Measurements from ENCODE around the gene C16orf95.

The C16orf95 gene

GRCh38 chr16:87286839-87287626, 30.2 kb downstream of the C16orf95 start:
- Histone ChIP-seq H3K4me3 (no peak overlapping the region), H3K27ac (no peak overlapping the region)
- DNase-seq (ENCODE audit: low spot score) = no peak
- no peak for TF ChIP-seq CTCF (IDR thresholded peaks at IDR 0.05)

- H3K4me3 ChIP-seq = no peak overlapping the region
- TF ChIP-seq CTCF (IDR thresholded peaks at IDR 0.05) = no peak
- H3K27ac ChIP-seq = no peak overlapping the region
- DNase-seq (ENCODE audit: low spot score) = no peak
These were observed 33.0 kb downstream of the C16orf95 start for GRCh38 chr16:87284183-87284582.

GRCh38 chr16:87279094-87279658, 38.0 kb downstream of the C16orf95 start:
- no peak for TF ChIP-seq CTCF (IDR thresholded peaks at IDR 0.05)
- no peak overlapping the region for H3K4me3 ChIP-seq
- no peak overlapping the region for H3K27ac ChIP-seq
- DNase-seq (ENCODE audit: low spot score) = no peak

- H3K27ac ChIP-seq = no peak overlapping the region
- TF ChIP-seq CTCF (IDR thresholded peaks at IDR 0.05) = peak; percentile 91
- H3K4me3 ChIP-seq = no peak overlapping the region
- peak; percentile 83 for DNase-seq (ENCODE audit: low spot score)
These were observed 38.8 kb downstream of the C16orf95 start for GRCh38 chr16:87278191-87279093.

GRCh38 chr16:87276924-87277323, 40.3 kb downstream of the C16orf95 start:
- no peak overlapping the region for H3K4me3 ChIP-seq
- no peak overlapping the region for H3K27ac ChIP-seq
- DNase-seq (ENCODE audit: low spot score) = no peak
- no peak for TF ChIP-seq CTCF (IDR thresholded peaks at IDR 0.05)

DNA sequence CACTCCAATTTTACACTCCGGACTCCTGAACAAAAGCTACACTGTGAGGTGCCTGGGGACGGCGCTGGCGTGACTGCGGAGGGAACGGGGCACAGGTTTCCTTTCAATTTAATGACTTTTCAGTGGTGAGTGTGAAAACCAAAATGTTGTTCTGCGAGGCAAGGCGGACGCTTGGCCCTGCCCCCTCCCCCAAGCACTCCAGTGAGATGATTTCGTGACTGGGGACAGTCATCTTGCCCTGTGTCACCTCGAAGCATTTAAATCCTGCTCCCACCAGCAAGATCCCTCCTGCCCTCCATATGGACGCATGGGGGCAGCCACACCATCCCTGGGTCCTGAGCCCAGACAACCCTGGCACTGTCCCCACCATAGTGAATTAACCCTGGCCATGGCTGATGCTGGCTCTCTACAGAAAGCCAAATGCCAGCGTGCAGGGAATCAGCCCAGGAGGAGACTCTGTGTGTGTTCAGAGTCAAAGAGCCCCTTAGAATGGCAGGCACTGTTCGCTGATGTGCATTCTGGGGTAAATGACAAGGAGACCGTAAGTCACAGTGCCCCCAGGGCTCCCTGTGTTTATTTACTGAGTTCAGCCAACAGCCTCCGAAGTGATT, 41.0 kb downstream of the C16orf95 start:
- no peak for DNase-seq (ENCODE audit: low spot score)
- Histone ChIP-seq H3K27ac (no peak overlapping the region), H3K4me3 (no peak overlapping the region)
- TF ChIP-seq CTCF (IDR thresholded peaks at IDR 0.05) = no peak
